SIG-M5 treated with dmso at 0.1 percent for 504 hours (cell line): ENCODE measurements around the gene FBLN2.

ENCODE experiments used
- DNase-seq: peaks from one replicate; lab custom pipeline; 2025; ENCODE audit not compliant: unreplicated experiment; lab: John Stamatoyannopoulos, UW

FBLN2 gene

GRCh38 chr3:13677272-13677671 lies 128.3 kb downstream of the FBLN2 start:
- no peak for DNase-seq

- DNase-seq = no peak
These were observed 133.0 kb downstream of the FBLN2 start for GRCh38 chr3:13681931-13682330.

GRCh38 chr3:13682331-13683013 lies 133.5 kb downstream of the FBLN2 start:
- DNase-seq = no peak

- DNase-seq = no peak
These were observed 134.4 kb downstream of the FBLN2 start for GRCh38 chr3:13683288-13683687.

GRCh38 chr3:13683772-13684171 lies 134.8 kb downstream of the FBLN2 start:
- DNase-seq = no peak

GRCh38 chr3:13684350-13684749 lies 135.4 kb downstream of the FBLN2 start:
- DNase-seq = no peak

- no peak for DNase-seq
These were observed 135.9 kb downstream of the FBLN2 start for GRCh38 chr3:13684854-13685253.

GRCh38 chr3:13685721-13686120 lies 136.8 kb downstream of the FBLN2 start:
- DNase-seq = no peak

GRCh38 chr3:13686367-13687160 lies 137.6 kb downstream of the FBLN2 start:
- DNase-seq = no peak

GRCh38 chr3:13687517-13687943 lies 138.6 kb downstream of the FBLN2 start:
- no peak for DNase-seq
